ENCODE data around the gene PTPRE.

Gene PTPRE

GRCh38 chr10:128078136-128078969, 171.4 kb downstream of the PTPRE start:
- Histone ChIP-seq H3K36me3 (ENCODE audit: control insufficient read depth, insufficient read depth, low read length) (no peaks in the 10 kb centered on the region), H3K9me3 (ENCODE audit: control insufficient read depth, insufficient read depth, low read length) (no peaks in the 10 kb centered on the region), H3K27me3 (ENCODE audit: control insufficient read depth, insufficient read depth, low read length) (no peaks in the 10 kb centered on the region), H3K4me3 (ENCODE audit: low read depth, low read length) (no peak overlapping the region), H3K4me1 (ENCODE audit: control insufficient read depth, insufficient read depth, low read length) (no peaks in the 10 kb centered on the region), H3K9ac (ENCODE audit: low read depth, low read length) (no peak overlapping the region)

GRCh38 chr10:128080231-128080630, 173.3 kb downstream of the PTPRE start:
- Histone ChIP-seq H3K4me1 (ENCODE audit: control insufficient read depth, insufficient read depth, low read length) (no peaks in the 10 kb centered on the region), H3K27me3 (ENCODE audit: control insufficient read depth, insufficient read depth, low read length) (no peaks in the 10 kb centered on the region), H3K9me3 (ENCODE audit: control insufficient read depth, insufficient read depth, low read length) (no peaks in the 10 kb centered on the region), H3K9ac (ENCODE audit: low read depth, low read length) (no peak overlapping the region), H3K36me3 (ENCODE audit: control insufficient read depth, insufficient read depth, low read length) (no peaks in the 10 kb centered on the region), H3K4me3 (ENCODE audit: low read depth, low read length) (no peak overlapping the region)

- Histone ChIP-seq H3K4me3 (ENCODE audit: low read depth, low read length) (no peak overlapping the region), H3K9ac (ENCODE audit: low read depth, low read length) (no peak overlapping the region), H3K36me3 (ENCODE audit: control insufficient read depth, insufficient read depth, low read length) (no peaks in the 10 kb centered on the region), H3K4me1 (ENCODE audit: control insufficient read depth, insufficient read depth, low read length) (peaks cover 2% of the 10 kb centered on the region), H3K9me3 (ENCODE audit: control insufficient read depth, insufficient read depth, low read length) (no peaks in the 10 kb centered on the region), H3K27me3 (ENCODE audit: control insufficient read depth, insufficient read depth, low read length) (no peaks in the 10 kb centered on the region)
Observed at GRCh38 chr10:128080641-128081040, 173.7 kb downstream of the PTPRE start.

GRCh38 chr10:128081222-128081621, 174.3 kb downstream of the PTPRE start:
- Histone ChIP-seq H3K4me3 (ENCODE audit: low read depth, low read length) (no peak overlapping the region), H3K9ac (ENCODE audit: low read depth, low read length) (no peak overlapping the region), H3K36me3 (ENCODE audit: control insufficient read depth, insufficient read depth, low read length) (no peaks in the 10 kb centered on the region), H3K9me3 (ENCODE audit: control insufficient read depth, insufficient read depth, low read length) (no peaks in the 10 kb centered on the region), H3K4me1 (ENCODE audit: control insufficient read depth, insufficient read depth, low read length) (peaks cover 3% of the 10 kb centered on the region), H3K27me3 (ENCODE audit: control insufficient read depth, insufficient read depth, low read length) (no peaks in the 10 kb centered on the region)

GRCh38 chr10:128081720-128082119, 174.8 kb downstream of the PTPRE start:
- H3K27me3 ChIP-seq (ENCODE audit: control insufficient read depth, insufficient read depth, low read length), result no peaks in the 10 kb centered on the region
- H3K9me3 ChIP-seq (ENCODE audit: control insufficient read depth, insufficient read depth, low read length), result no peaks in the 10 kb centered on the region
- no peaks in the 10 kb centered on the region for H3K36me3 ChIP-seq (ENCODE audit: control insufficient read depth, insufficient read depth, low read length)
- no peak overlapping the region for H3K9ac ChIP-seq (ENCODE audit: low read depth, low read length)
- no peak overlapping the region for H3K4me3 ChIP-seq (ENCODE audit: low read depth, low read length)
- peaks cover 5% of the 10 kb centered on the region for H3K4me1 ChIP-seq (ENCODE audit: control insufficient read depth, insufficient read depth, low read length)

GRCh38 chr10:128083191-128083895, 176.4 kb downstream of the PTPRE start:
- Histone ChIP-seq H3K27me3 (ENCODE audit: control insufficient read depth, insufficient read depth, low read length) (no peaks in the 10 kb centered on the region), H3K9ac (ENCODE audit: low read depth, low read length) (no peak overlapping the region), H3K9me3 (ENCODE audit: control insufficient read depth, insufficient read depth, low read length) (no peaks in the 10 kb centered on the region), H3K36me3 (ENCODE audit: control insufficient read depth, insufficient read depth, low read length) (no peaks in the 10 kb centered on the region), H3K4me1 (ENCODE audit: control insufficient read depth, insufficient read depth, low read length) (peaks cover 5% of the 10 kb centered on the region), H3K4me3 (ENCODE audit: low read depth, low read length) (no peak overlapping the region)

- H3K9me3 ChIP-seq (ENCODE audit: control insufficient read depth, insufficient read depth, low read length), result no peaks in the 10 kb centered on the region
- no peaks in the 10 kb centered on the region for H3K27me3 ChIP-seq (ENCODE audit: control insufficient read depth, insufficient read depth, low read length)
- peaks cover 5% of the 10 kb centered on the region for H3K4me1 ChIP-seq (ENCODE audit: control insufficient read depth, insufficient read depth, low read length)
- no peak overlapping the region for H3K9ac ChIP-seq (ENCODE audit: low read depth, low read length)
- H3K36me3 ChIP-seq (ENCODE audit: control insufficient read depth, insufficient read depth, low read length), result no peaks in the 10 kb centered on the region
- H3K4me3 ChIP-seq (ENCODE audit: low read depth, low read length), result no peak overlapping the region
Observed at GRCh38 chr10:128084364-128084763, 177.5 kb downstream of the PTPRE start.

GRCh38 chr10:128084991-128085390, 178.1 kb downstream of the PTPRE start:
- Histone ChIP-seq H3K9me3 (ENCODE audit: control insufficient read depth, insufficient read depth, low read length) (no peaks in the 10 kb centered on the region), H3K36me3 (ENCODE audit: control insufficient read depth, insufficient read depth, low read length) (no peaks in the 10 kb centered on the region), H3K4me3 (ENCODE audit: low read depth, low read length) (no peak overlapping the region), H3K9ac (ENCODE audit: low read depth, low read length) (no peak overlapping the region), H3K4me1 (ENCODE audit: control insufficient read depth, insufficient read depth, low read length) (peaks cover 5% of the 10 kb centered on the region), H3K27me3 (ENCODE audit: control insufficient read depth, insufficient read depth, low read length) (no peaks in the 10 kb centered on the region)

GRCh38 chr10:128086003-128086863, 179.3 kb downstream of the PTPRE start:
- H3K4me1 ChIP-seq (ENCODE audit: control insufficient read depth, insufficient read depth, low read length), result peaks cover 5% of the 10 kb centered on the region
- H3K36me3 ChIP-seq (ENCODE audit: control insufficient read depth, insufficient read depth, low read length), result no peaks in the 10 kb centered on the region
- H3K9me3 ChIP-seq (ENCODE audit: control insufficient read depth, insufficient read depth, low read length), result no peaks in the 10 kb centered on the region
- H3K9ac ChIP-seq (ENCODE audit: low read depth, low read length), result no peak overlapping the region
- no peaks in the 10 kb centered on the region for H3K27me3 ChIP-seq (ENCODE audit: control insufficient read depth, insufficient read depth, low read length)
- no peak overlapping the region for H3K4me3 ChIP-seq (ENCODE audit: low read depth, low read length)

- Histone ChIP-seq H3K4me1 (ENCODE audit: control insufficient read depth, insufficient read depth, low read length) (peaks cover 5% of the 10 kb centered on the region), H3K27me3 (ENCODE audit: control insufficient read depth, insufficient read depth, low read length) (no peaks in the 10 kb centered on the region), H3K4me3 (ENCODE audit: low read depth, low read length) (no peak overlapping the region), H3K36me3 (ENCODE audit: control insufficient read depth, insufficient read depth, low read length) (no peaks in the 10 kb centered on the region), H3K9ac (ENCODE audit: low read depth, low read length) (no peak overlapping the region), H3K9me3 (ENCODE audit: control insufficient read depth, insufficient read depth, low read length) (no peaks in the 10 kb centered on the region)
Observed at GRCh38 chr10:128087146-128087883, 180.4 kb downstream of the PTPRE start.
